H9 (cell line): ENCODE measurements around the gene TRMT1. TPM values are rescaled to one million over a fixed set of nuclear protein-coding genes. Genes with fewer than 3 reads are reported as not detected.

Source experiments
- DNase-seq: peaks from one replicate; pipeline ENCODE4 v3.0.0-alpha.2; 2017
- H2AFZ ChIP-seq: one replicate; pipeline ENCODE4 v1.6.1; 2013; ENCODE audit warnings: mild to moderate bottlenecking, low read length, control low read depth, moderate library complexity
- H2AK5ac ChIP-seq: 2 replicates; pipeline ENCODE4 v1.6.1; 2013; ENCODE audit warnings: low read length, control low read depth, mixed read lengths; ENCODE audit not compliant: insufficient read length
- H2BK120ac ChIP-seq: one replicate; pipeline ENCODE4 v1.6.1; 2013; ENCODE audit warnings: low read depth, mild to moderate bottlenecking, low read length, control low read depth, inconsistent platforms; ENCODE audit not compliant: poor library complexity, severe bottlenecking
- H2BK12ac ChIP-seq: 2 replicates; pipeline ENCODE4 v1.6.1; 2013; ENCODE audit warnings: low read length, control low read depth, mixed read lengths, low read depth; ENCODE audit not compliant: insufficient read length
- H2BK15ac ChIP-seq: 2 replicates; pipeline ENCODE4 v1.6.1; 2013; ENCODE audit warnings: low read depth, low read length, control low read depth
- H2BK20ac ChIP-seq: one replicate; pipeline ENCODE4 v1.6.1; 2013; ENCODE audit warnings: low read depth, mild to moderate bottlenecking, low read length, control low read depth, inconsistent platforms; ENCODE audit not compliant: poor library complexity, severe bottlenecking
- H2BK5ac ChIP-seq: 2 replicates; pipeline ENCODE4 v1.6.1; 2013; ENCODE audit warnings: low read length, control low read depth, mixed read lengths; ENCODE audit not compliant: insufficient read length
- H3K14ac ChIP-seq: 2 replicates; pipeline ENCODE4 v1.6.1; 2013; ENCODE audit warnings: low read length, control low read depth; ENCODE audit not compliant: insufficient read depth
- H3K18ac ChIP-seq: 2 replicates; pipeline ENCODE4 v1.6.1; 2013; ENCODE audit warnings: low read depth, mild to moderate bottlenecking, mixed read lengths, low read length, control low read depth; ENCODE audit not compliant: insufficient read length
- H3K23ac ChIP-seq: 2 replicates; pipeline ENCODE4 v1.6.1; 2013; ENCODE audit warnings: low read length, control low read depth, mixed read lengths, low read depth; ENCODE audit not compliant: insufficient read length
- H3K23me2 ChIP-seq: 2 replicates; pipeline ENCODE4 v1.6.1; 2013; ENCODE audit warnings: low read depth, mild to moderate bottlenecking, mixed read lengths, low read length, control low read depth; ENCODE audit not compliant: insufficient read length, poor library complexity, severe bottlenecking
- H3K27ac ChIP-seq: 2 replicates; pipeline ENCODE4 v1.5.1; 2013; ENCODE audit warnings: low read length, control low read depth, mixed read lengths, low read depth; ENCODE audit not compliant: insufficient read length
- H3K27me3 ChIP-seq: 2 replicates; pipeline ENCODE4 v1.6.1; 2013; ENCODE audit warnings: low read length, control low read depth, inconsistent platforms; ENCODE audit not compliant: insufficient read depth
- H3K4ac ChIP-seq: 2 replicates; pipeline ENCODE4 v1.6.1; 2013; ENCODE audit warnings: low read depth, mild to moderate bottlenecking, control low read depth, inconsistent platforms, low read length, moderate library complexity
- H3K4me1 ChIP-seq: 2 replicates; pipeline ENCODE4 v1.6.1; 2013; ENCODE audit warnings: low read length, control low read depth, inconsistent platforms; ENCODE audit not compliant: insufficient read depth
- H3K4me2 ChIP-seq: 2 replicates; pipeline ENCODE4 v1.6.1; 2013; ENCODE audit warnings: low read length, control low read depth, mixed read lengths; ENCODE audit not compliant: insufficient read length, insufficient read depth
- H3K56ac ChIP-seq: 2 replicates; pipeline ENCODE4 v1.6.1; 2013; ENCODE audit warnings: low read depth, mild to moderate bottlenecking, mixed read lengths, low read length, control low read depth; ENCODE audit not compliant: insufficient read length
- H3K79me1 ChIP-seq: 2 replicates; pipeline ENCODE4 v1.6.1; 2013; ENCODE audit warnings: low read depth, mild to moderate bottlenecking, moderate library complexity, low read length, control low read depth, inconsistent platforms; ENCODE audit not compliant: insufficient read depth, poor library complexity, severe bottlenecking
- H3K79me2 ChIP-seq: 2 replicates; pipeline ENCODE4 v1.6.1; 2013; ENCODE audit warnings: low read length, control low read depth, inconsistent platforms; ENCODE audit not compliant: insufficient read depth
- H3K9ac ChIP-seq: 2 replicates; pipeline ENCODE4 v1.6.1; 2013; ENCODE audit warnings: low read length, control low read depth, mixed read lengths; ENCODE audit not compliant: insufficient read length; ENCODE audit errors: extremely low read depth
- H3K9me3 ChIP-seq: one replicate; pipeline ENCODE4 v1.6.1; 2013; ENCODE audit warnings: low read depth, low read length, inconsistent platforms; ENCODE audit not compliant: control insufficient read depth
- H3T11ph ChIP-seq: one replicate; pipeline ENCODE4 v1.6.1; 2013; ENCODE audit warnings: mild to moderate bottlenecking, low read length, control low read depth, inconsistent platforms
- H4K20me1 ChIP-seq: one replicate; pipeline ENCODE4 v1.6.1; 2013; ENCODE audit not compliant: control insufficient read depth, insufficient read length, insufficient read depth
- H4K5ac ChIP-seq: 2 replicates; pipeline ENCODE4 v1.6.1; 2013; ENCODE audit warnings: low read depth, mild to moderate bottlenecking, mixed read lengths, low read length, control low read depth; ENCODE audit not compliant: insufficient read length
- H4K8ac ChIP-seq: replicated peaks from 2 replicates; pipeline ENCODE4 v1.6.1; 2013; ENCODE audit warnings: low read length, control low read depth, mixed read lengths, low read depth; ENCODE audit not compliant: insufficient read length
- H4K91ac ChIP-seq: 2 replicates; pipeline ENCODE4 v1.6.1; 2013; ENCODE audit warnings: low read depth, mild to moderate bottlenecking, moderate library complexity, mixed read lengths, low read length, control low read depth; ENCODE audit not compliant: insufficient read length
- H3K27ac Mint-ChIP-seq, 3 experiments: 2 replicates in 2 of 3; 3 replicates in 1 of 3; pipeline ENCODE4 v1.8.0; 2020 to 2021; ENCODE audit warnings: mixed read lengths in 3 of 3, mild to moderate bottlenecking in 1 of 3, moderate library complexity in 1 of 3
- H3K27me3 Mint-ChIP-seq: 2 replicates; pipeline ENCODE4 v1.8.0; 2021; ENCODE audit warnings: low read depth, mild to moderate bottlenecking, moderate library complexity, mixed read lengths
- H3K36me3 Mint-ChIP-seq, 3 experiments: 2 replicates in 2 of 3; 3 replicates in 1 of 3; pipeline ENCODE4 v1.8.0; 2020 to 2021; ENCODE audit warnings: low read depth in 3 of 3, mixed read lengths in 3 of 3; ENCODE audit not compliant: insufficient read depth in 1 of 3
- H3K4me1 Mint-ChIP-seq, 2 experiments: 2 replicates each; pipeline ENCODE4 v1.8.0; 2020; ENCODE audit warnings: mixed read lengths in 2 of 2
- H3K4me3 Mint-ChIP-seq, 2 experiments: 2 replicates in 1 of 2; 3 replicates in 1 of 2; pipeline ENCODE4 v1.8.0; 2020 to 2021; ENCODE audit warnings: mild to moderate bottlenecking in 2 of 2, mixed read lengths in 2 of 2, moderate library complexity in 1 of 2
- H3K9me3 Mint-ChIP-seq, 2 experiments: 2 replicates in 1 of 2; 3 replicates in 1 of 2; pipeline ENCODE4 v1.8.0; 2020; ENCODE audit warnings: mild to moderate bottlenecking in 2 of 2, mixed read lengths in 2 of 2, moderate library complexity in 1 of 2
- CTCF ChIP-seq: fragments of 200-600 bp; sonication (generic); conservative IDR thresholded peaks from 3 replicates; pipeline ENCODE4 v1.8.0; 2021; ENCODE audit warnings: antibody characterized with exemption, mild to moderate bottlenecking
- WGBS: extraction: QIAGEN DNeasy Blood & Tissue Kit; methylation state at CpG from one replicate; pipeline ENCODE4 v1.1.7; 2013; ENCODE audit warnings: missing lambda C conversion rate, low lambda C conversion rate, mixed read lengths; ENCODE audit not compliant: insufficient read length; ENCODE audit errors: extremely low coverage; 5-methylcytosine and 5-hydroxymethylcytosine counted together
- total RNA-seq: library from RNA; stranded (reverse); gene quantifications from 2 replicates; pipeline ENCODE4 v1.2.1, GENCODE V29; 2021

Gene TRMT1
- total RNA-seq, 1 experiment from 2014 or later: 95.7 TPM

- H3K27ac Mint-ChIP-seq: no peak overlapping the region
- no peak overlapping the region for H4K5ac ChIP-seq
Measured at GRCh38 chr19:13066226-13066625, 50.3 kb downstream of the TRMT1 start.

More at GRCh38 chr19:13066226-13066625, 50.3 kb downstream of the TRMT1 start:
- no peaks in the 10 kb centered on the region for H3K79me1 ChIP-seq
- H3T11ph ChIP-seq: no peak overlapping the region
- H3K14ac ChIP-seq: no peak overlapping the region
- peaks cover 80% of the 10 kb centered on the region for H3K27me3 Mint-ChIP-seq
- DNase-seq: no peak
- no peak overlapping the region for H3K4ac ChIP-seq
- H2BK20ac ChIP-seq: no peak overlapping the region
- H3K23me2 ChIP-seq: peaks cover under 1% of the 10 kb centered on the region
- peaks cover 15% of the 10 kb centered on the region for H3K27me3 ChIP-seq
- H3K79me2 ChIP-seq: no peaks in the 10 kb centered on the region
- H3K9me3 Mint-ChIP-seq: no peaks in the 10 kb centered on the region
- no peaks in the 10 kb centered on the region for H3K36me3 Mint-ChIP-seq
- H4K20me1 ChIP-seq: no peaks in the 10 kb centered on the region
- no peak overlapping the region for H2BK12ac ChIP-seq
- peaks cover 0 to 10% of the 10 kb centered on the region in 2 experiments; a peak in 2 of 4 replicates for H3K4me1 Mint-ChIP-seq
- no peak overlapping the region for H2AK5ac ChIP-seq
- no peak overlapping the region for H3K56ac ChIP-seq
- H3K23ac ChIP-seq: no peak overlapping the region
- no peak overlapping the region for H3K9ac ChIP-seq
- no peak overlapping the region for H3K18ac ChIP-seq
- H2BK120ac ChIP-seq: no peak overlapping the region
- no peak overlapping the region for H2BK5ac ChIP-seq
- H3K9me3 ChIP-seq: no peaks in the 10 kb centered on the region
- H3K4me1 ChIP-seq: no peaks in the 10 kb centered on the region
- no peak overlapping the region for H4K8ac ChIP-seq
- no peak for TF ChIP-seq CTCF
- H3K27ac ChIP-seq: no peak overlapping the region
- H2BK15ac ChIP-seq: no peak overlapping the region
- H3K4me3 Mint-ChIP-seq: no peak overlapping the region
- H2AFZ ChIP-seq: no peak overlapping the region
- H4K91ac ChIP-seq: no peak overlapping the region
- WGBS: no CpG with 5 or more reads among the region's 5 CpGs
- H3K4me2 ChIP-seq: no peak overlapping the region
